ENCODE measurements around the gene NNMT.
A peak's percentile ranks its signal among the peaks of the same experiment; 100 is the strongest.

The NNMT gene

DNA sequence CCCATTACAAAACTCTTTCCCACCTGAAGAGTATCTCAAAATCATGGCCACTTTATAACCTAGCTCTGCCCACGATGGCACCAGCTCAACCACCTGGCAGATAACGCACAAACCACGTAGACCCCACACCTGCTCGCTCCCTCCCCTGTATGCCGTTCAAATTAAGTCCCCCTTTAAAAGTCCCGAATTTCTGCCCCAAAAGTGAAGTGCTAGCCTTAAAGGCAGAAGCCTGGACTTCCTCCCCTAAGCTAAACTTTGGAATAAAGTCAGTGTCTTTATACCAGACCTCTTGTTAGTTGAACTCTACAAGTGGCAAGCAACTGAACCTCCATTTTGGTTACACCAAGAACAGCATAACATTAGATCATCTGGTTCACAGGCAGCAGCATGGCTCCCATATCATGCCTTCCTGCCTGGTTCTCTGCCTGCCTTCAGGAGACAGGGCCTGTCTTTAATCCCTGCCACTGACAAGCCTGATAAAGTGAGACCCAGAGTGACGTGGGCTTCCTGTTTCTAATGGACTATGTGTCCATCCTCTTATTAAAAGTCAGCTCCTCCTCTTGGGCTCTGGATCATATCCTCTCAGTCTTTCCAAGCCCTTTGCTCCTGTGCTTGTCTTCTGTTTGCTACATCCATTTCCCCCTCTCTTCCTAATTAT is 32.6 kb upstream of the NNMT start:
- DNase-seq (ENCODE audit: low spot score): no peak

DNA sequence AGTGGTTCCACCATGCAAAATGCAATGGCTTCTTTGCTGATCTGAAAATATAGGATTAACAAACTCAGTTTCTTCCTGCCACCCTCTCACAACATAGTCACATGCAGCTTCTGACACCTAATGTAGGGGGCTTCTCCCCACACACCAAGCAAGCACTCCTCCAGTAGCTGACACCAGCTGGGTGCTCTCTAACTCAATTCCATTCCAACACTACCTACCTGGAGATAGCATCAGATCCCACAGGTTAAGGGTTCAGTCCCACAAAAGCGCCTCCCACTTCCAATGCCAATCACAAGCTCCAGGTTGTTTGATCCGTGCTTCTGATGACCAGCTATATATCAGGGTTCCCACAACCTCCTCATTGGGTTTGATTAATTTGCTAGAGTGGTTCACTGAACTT is 31.8 kb upstream of the NNMT start:
- no peak for DNase-seq (ENCODE audit: low spot score)

DNA sequence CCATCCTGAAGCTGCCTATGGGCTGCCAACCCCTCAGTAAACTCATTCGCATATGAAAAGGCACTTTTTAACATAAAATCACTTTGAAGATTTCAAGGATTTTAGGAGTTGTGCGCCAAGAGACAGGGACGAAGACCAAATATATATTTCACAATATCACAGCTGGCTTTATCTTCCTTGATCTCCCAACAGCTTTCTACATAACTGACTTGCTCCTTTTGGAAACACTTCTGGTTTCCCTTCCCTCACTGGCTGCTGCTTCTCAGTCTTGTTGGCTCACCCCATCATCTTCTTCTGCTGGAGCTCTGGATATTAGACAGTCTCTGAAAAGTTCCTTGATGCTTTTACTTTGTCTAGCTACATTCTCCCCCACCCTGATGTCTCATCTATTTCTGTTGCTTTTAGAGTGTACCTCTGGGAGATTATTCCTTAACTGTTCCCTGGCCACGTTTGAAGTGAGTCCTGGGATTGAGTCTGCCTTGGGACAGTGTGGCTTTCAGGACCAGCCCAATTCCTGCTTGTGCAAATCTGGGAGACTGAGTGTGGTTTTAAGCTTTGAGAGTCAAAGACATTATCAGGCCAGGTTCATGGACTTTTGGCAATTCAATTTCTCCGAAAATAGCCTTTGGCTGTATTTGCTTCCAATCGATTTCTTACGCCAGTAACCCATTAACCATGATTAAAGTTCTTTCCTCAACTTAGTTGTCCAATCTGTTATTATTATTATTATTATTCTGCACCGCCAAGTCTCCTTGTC is 30.9 kb upstream of the NNMT start:
- no peak for DNase-seq (ENCODE audit: low spot score)

DNA sequence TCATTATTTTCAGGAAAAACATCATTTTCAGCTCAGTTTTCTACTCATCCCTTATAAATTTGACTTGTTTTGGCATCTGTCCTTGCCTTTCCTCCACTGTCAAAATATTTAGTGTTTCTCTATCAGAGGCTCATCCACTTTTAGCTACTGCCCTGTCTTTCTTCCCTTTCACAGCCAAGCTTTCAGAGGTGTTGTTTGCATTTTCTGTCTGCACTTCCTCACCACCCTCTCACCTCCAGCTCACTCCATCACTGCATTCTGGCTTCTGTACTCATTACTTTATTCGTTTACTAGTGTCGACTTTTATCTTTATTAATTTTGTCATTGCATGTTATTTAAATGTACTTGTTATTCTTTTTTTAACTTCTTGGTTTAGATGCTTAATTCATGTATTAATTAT is 26.7 kb upstream of the NNMT start:
- DNase-seq (ENCODE audit: low spot score): no peak

DNA sequence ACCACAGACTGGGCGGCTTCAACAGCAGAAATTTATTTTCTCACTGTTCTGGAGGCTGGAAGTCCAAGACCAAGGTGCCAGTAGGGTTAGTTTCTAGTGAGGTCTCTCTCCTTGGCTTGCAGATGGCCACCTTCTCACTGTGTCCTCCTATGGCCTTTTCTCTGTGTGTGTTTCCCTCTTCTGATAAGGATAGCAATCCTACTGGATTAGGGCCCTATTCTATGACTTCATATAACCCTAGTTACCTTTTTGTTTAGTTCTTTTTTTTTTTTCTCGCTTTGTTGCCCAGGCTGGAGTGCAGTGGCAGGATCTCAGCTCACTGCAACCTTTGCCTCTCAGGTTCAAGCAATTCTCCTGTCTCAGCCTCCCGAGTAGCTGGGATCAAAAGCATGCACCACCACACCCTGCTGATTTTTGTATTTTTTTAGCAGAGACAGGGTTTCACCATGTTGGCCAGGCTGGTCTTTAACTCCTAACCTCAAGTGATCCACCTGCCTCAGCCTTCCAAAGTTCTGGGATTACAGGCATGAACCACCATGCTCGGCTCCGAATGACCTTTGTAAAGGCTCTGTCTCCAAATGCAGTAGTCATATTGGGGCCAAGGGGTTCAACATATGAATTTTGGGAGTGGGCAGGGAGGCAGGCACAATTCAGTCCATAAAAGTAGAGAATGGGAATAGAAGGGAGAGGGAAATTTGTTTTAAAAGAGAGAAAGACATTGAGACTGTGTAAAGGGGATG is 25.5 kb upstream of the NNMT start:
- DNase-seq (ENCODE audit: low spot score): no peak

- DNase-seq (ENCODE audit: low spot score): no peak
Measured at GRCh38 chr11:114271316-114271715, 24.9 kb upstream of the NNMT start.

DNA sequence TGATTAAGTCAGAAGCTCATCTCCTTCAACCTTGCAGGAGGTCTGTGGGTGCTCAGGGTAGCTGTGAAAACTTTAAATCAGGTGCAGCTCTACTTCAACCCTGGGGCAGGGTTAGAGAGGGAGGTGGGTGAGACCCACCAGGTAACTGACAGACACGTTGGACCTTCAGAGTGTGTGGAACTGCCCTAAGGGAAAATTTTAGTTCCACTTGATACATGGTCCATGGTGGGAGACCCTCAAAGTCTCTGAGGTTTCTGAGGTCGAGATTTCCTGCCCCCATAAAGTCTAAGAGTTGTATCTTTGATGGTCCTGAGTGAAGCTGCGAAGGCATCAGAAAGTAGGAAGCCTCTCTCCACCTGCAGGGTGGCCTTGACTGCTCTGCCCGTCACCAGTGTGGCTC is 23.9 kb upstream of the NNMT start:
- DNase-seq (ENCODE audit: low spot score): no peak

- no peak for DNase-seq (ENCODE audit: low spot score)
Measured at GRCh38 chr11:114273071-114273470, 23.1 kb upstream of the NNMT start.

- DNase-seq (ENCODE audit: low spot score): no peak
Measured at GRCh38 chr11:114273890-114274635, 22.1 kb upstream of the NNMT start.

DNA sequence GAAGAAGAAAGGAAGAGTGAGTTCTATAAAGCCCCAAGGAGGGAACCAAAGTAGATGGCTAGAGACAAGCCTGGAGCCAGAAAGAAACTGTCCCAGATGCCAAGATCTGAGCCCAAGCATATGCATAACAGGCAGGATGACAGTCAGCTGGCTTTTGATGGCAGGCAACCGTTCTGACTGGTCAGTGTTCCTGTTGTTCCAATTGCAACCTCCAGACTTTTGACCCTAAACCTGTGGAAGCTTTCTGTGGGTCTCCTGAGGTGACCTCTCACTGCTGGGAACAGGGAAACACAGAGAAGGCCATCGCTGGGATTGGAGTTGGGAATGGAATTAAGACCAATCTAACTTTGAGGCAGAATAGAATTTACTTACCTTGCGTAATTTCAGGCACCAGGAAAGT is 21.6 kb upstream of the NNMT start:
- DNase-seq (ENCODE audit: low spot score): no peak

- no peak for DNase-seq (ENCODE audit: low spot score)
Measured at GRCh38 chr11:114275280-114275679, 20.9 kb upstream of the NNMT start.

- DNase-seq (ENCODE audit: low spot score): no peak
Measured at GRCh38 chr11:114276077-114276476, 20.1 kb upstream of the NNMT start.

DNA sequence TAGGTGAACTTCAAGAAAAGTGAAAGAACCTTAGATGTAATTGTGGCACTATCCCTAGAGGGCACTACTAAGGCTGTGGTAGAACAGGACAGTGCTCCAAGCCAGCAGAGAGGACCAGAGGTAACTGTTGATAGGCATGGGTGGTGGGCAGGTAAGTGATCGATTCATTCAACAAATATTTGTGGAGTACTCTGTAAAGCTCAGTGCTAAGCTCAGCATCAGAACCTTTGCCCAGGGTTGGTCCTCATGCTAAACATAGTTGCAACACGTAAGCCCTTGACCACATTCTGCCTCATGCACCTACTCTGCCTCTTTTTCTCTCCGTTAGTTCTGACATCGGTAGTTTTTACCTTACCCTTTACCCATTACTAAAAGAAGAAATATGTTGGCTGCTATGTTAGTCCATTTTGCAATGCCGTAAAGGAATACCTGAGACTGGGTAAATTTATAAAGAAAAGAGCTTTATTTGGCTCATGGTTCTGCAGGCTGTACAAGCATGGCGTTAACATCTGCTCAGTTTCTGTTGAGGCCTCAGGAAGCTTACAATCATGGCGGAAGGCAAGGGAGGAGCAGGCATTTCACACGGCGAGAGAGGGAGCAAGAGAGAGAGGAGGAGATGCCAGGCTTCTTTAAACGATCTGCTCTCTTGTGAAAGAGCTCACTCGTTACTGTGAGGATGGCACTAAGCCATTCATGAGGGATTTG is 18.4 kb upstream of the NNMT start:
- no peak for DNase-seq (ENCODE audit: low spot score)

DNA sequence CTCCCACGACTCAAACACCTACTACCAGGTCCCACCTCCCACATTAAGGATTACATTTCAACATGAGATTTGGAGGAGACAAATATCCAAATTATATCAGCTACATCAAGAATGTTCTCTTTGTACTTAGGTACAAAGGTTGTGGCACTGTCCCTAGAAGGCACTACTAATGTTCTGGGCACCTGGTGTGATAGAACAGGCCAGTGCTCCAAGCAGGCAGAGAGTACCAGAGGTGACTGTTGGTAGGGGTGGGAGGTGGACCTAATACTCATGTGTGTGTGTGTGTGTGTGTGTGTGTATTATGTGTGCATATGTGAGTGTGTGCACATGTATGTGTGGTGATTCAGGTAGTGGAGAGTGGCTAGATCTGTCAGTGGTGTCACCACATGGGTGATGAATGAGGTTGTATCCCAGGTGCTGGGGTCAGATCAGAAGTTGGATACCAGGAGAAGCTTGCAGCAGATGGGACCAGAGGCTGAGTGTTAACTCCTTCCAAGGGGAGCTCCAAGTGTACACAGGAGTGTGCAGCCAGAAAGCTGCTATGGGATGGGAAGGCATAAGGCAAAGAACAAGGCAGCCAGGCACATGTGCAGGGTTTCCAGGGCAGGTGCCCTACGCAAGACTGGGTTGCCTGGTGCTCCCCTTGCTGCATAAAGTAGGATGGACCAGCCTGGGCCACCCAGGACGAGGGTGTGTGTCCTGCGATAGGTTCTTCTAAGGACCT is 17.7 kb upstream of the NNMT start:
- DNase-seq (ENCODE audit: low spot score): no peak

DNA sequence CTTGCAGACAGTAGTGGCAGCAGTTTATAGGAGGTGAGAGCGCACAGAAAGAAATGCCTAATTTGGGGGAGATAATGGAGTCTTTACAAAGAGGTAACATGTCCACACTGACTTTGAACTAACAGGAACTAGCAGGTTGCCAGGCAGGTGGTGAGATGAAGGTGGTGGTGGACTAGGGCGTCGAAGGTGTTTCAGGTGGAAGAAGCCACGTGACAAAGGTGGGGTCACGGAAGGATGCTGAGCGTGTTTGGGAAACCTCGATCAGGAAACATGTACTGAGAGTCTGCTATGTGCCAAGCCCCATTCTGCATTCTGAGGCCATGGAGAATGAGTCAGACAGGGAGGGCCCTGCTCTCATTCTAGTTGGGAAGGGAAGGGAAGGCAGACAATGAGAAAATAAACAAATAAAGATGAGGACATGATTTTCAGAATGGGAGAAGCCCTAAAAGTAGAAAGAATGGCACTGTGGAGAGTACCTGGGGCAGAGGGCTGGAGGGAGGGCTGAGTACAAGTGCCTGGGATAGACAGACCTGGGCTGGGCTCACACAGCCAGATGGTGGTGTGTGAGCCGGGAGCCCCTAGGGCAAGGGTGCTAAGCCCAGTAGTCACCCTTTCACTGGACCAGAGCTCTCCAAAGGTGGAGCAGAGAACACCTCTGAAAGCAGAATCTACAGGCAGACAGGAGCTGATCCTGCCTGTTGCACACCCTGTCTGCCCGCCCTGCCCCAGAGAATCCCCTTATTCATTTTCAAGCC is 16.2 kb upstream of the NNMT start:
- no peak for DNase-seq (ENCODE audit: low spot score)

GRCh38 chr11:114280696-114281095 is 15.5 kb upstream of the NNMT start:
- DNase-seq (ENCODE audit: low spot score): peak; percentile 42

- no peak for DNase-seq (ENCODE audit: low spot score)
Measured at GRCh38 chr11:114281388-114281956, 14.7 kb upstream of the NNMT start.

DNA sequence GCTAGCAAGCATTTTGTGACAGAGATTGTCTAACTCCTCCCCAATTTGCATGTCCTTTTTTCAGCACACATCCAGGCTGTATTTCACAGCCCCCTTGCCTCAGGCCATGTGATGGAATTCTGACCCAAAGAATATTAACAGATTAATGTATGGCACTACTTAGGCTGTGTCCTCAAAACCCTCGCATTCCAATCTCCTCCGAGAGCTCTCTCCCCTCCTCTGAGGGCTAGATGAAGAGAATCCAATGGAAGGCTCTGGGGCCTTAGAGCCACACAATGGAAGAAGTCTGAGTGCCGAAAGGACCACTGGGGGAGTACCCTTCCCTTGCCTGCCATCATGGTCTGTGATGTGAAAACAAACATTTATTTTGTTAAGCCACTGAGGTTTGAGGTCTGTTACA is 13.7 kb upstream of the NNMT start:
- DNase-seq (ENCODE audit: low spot score): no peak

DNA sequence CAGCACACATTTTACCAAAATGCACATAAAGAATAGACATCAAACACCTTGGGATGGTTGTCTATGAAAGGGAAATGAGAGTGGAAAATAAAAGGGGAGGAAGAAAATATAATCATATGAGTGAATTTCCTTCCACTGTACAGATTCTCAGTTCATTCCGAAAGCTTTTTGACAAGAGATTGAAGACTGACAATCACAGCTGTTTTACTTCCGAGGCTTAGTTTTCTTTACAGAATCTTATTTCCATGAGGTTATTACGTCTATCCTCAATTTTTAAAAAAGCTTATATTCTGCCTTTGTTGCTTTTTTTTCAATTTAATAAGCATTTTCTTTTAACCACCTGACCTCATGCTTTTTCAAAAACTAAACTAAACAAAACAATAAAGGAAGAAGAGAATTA is 12.8 kb upstream of the NNMT start:
- DNase-seq (ENCODE audit: low spot score): no peak

GRCh38 chr11:114284021-114284420 is 12.2 kb upstream of the NNMT start:
- DNase-seq (ENCODE audit: low spot score): no peak
